GM21381 (cell line): Measurements from ENCODE around the gene PVALEF.

Experiments used
- ATAC-seq: cut with Tn5 transposase; IDR thresholded peaks from one replicate; pipeline ENCODE4 v1.9.1; 2021; ENCODE audit warnings: mild to moderate bottlenecking, moderate library complexity; ENCODE audit not compliant: unreplicated experiment

The PVALEF gene

GRCh38 chr17:81180836-81181810 is 15.8 kb downstream of the PVALEF start:
- no peak for ATAC-seq

GRCh38 chr17:81181811-81182185 is 16.5 kb downstream of the PVALEF start:
- ATAC-seq = no peak

- no peak for ATAC-seq
Observed at GRCh38 chr17:81182596-81182995, 17.3 kb downstream of the PVALEF start.

- ATAC-seq = no peak
Observed at GRCh38 chr17:81183316-81183715, 18.0 kb downstream of the PVALEF start.

- ATAC-seq = no peak
Observed at GRCh38 chr17:81183807-81184206, 18.5 kb downstream of the PVALEF start.

GRCh38 chr17:81184555-81184954 is 19.2 kb downstream of the PVALEF start:
- no peak for ATAC-seq

GRCh38 chr17:81186203-81186602 is 20.9 kb downstream of the PVALEF start:
- ATAC-seq = no peak

- no peak for ATAC-seq
Observed at GRCh38 chr17:81187120-81187519, 21.8 kb downstream of the PVALEF start.

- ATAC-seq = no peak
Observed at GRCh38 chr17:81187586-81188490, 22.5 kb downstream of the PVALEF start.

GRCh38 chr17:81188491-81188840 is 23.2 kb downstream of the PVALEF start:
- no peak for ATAC-seq

- ATAC-seq = no peak
Observed at GRCh38 chr17:81189016-81189415, 23.7 kb downstream of the PVALEF start.

GRCh38 chr17:81189670-81190530 is 24.6 kb downstream of the PVALEF start:
- ATAC-seq = no peak

GRCh38 chr17:81190591-81190990 is 25.3 kb downstream of the PVALEF start:
- ATAC-seq = no peak

- ATAC-seq = no peak
Observed at GRCh38 chr17:81191116-81191515, 25.8 kb downstream of the PVALEF start.

GRCh38 chr17:81191646-81192045 is 26.3 kb downstream of the PVALEF start:
- ATAC-seq = no peak

- ATAC-seq = no peak
Observed at GRCh38 chr17:81192386-81193050, 27.2 kb downstream of the PVALEF start.

- ATAC-seq = no peak
Observed at GRCh38 chr17:81193051-81193410, 27.7 kb downstream of the PVALEF start.

- no peak for ATAC-seq
Observed at GRCh38 chr17:81193470-81194224, 28.3 kb downstream of the PVALEF start.

- no peak for ATAC-seq
Observed at GRCh38 chr17:81194225-81194760, 29.0 kb downstream of the PVALEF start.
